Adrenal gland (tissue), 12 donors: ENCODE measurements around the gene MRPL11. TPM values are rescaled to one million over a fixed set of nuclear protein-coding genes. Genes with fewer than 3 reads are reported as not detected.

Experiments used
- DNase-seq, 7 donors: peaks; one replicate each; pipeline ENCODE4 v3.0.0-alpha.2; 2019 to 2020
- H3K27ac ChIP-seq, 5 donors: fragments of 200-600 bp; sonication (generic) in 4 of 5; 1 replicate in 3 of 5; 2 replicates in 2 of 5; pipeline versions ENCODE4 v1.5.1 to v1.8.0; 2016 to 2020; ENCODE audit warnings: mild to moderate bottlenecking in 1 of 5
- H3K27me3 ChIP-seq: fragments of 200-600 bp; 2 replicates; pipeline ENCODE4 v1.8.0; 2021
- H3K36me3 ChIP-seq, 2 donors: fragments of 200-600 bp; replicated peaks in 1 of 2; 1 replicate in 1 of 2; 2 replicates in 1 of 2; pipeline versions ENCODE4 v1.5.1 to v1.8.0; 2018 to 2022
- H3K4me1 ChIP-seq, 2 donors: fragments of 200-600 bp; replicated peaks in 1 of 2; 1 replicate in 1 of 2; 2 replicates in 1 of 2; pipeline versions ENCODE4 v1.5.1 to v1.8.0; 2018 to 2021
- H3K4me3 ChIP-seq, 4 donors: fragments of 200-600 bp; sonication (generic) in 3 of 4; one replicate each; pipeline ENCODE4 v1.5.1; 2016 to 2018
- H3K9me3 ChIP-seq, 3 donors: fragments of 200-600 bp; sonication (generic) in 1 of 3; replicated peaks in 1 of 3; 1 replicate in 2 of 3; 2 replicates in 1 of 3; pipeline versions ENCODE4 v1.5.1 to v1.8.0; 2016 to 2021
- CTCF ChIP-seq, 6 experiments: fragments of 450-650 bp in 4 of 6; fragments of 200-600 bp in 2 of 6; sonication (generic) in 1 of 6; IDR thresholded peaks; 1 replicate in 5 of 6; 2 replicates in 1 of 6; pipeline versions ENCODE4 v1.5.1 to v1.8.0; 2016 to 2021; ENCODE audit warnings: antibody characterized with exemption in 6 of 6, mild to moderate bottlenecking in 2 of 6, moderate library complexity in 1 of 6
- POLR2A ChIP-seq, 2 donors: fragments of 450-650 bp; IDR thresholded peaks; one replicate each; pipeline ENCODE4 v1.6.1; 2017; ENCODE audit warnings: antibody characterized with exemption in 2 of 2, mild to moderate bottlenecking in 2 of 2, moderate library complexity in 1 of 2
- WGBS, 4 donors: extraction: QIAGEN DNeasy Blood & Tissue Kit in 2 of 4; methylation state at CpG; one replicate each; pipeline versions ENCODE4 v1.1.5 to v1.1.7; 2013 to 2017; 5-methylcytosine and 5-hydroxymethylcytosine counted together
- intact Hi-C, 2 donors: fragments of 100-400 bp; cut with DNase I; formaldehyde crosslinking; loops; one replicate each; pipeline versions ENCODE4 v1.14.1 to v1.15.0; 2022 to 2023
- polyA plus RNA-seq, 3 donors: library from polyadenylated mRNA; stranded (reverse); fragments of 200-250 nt in 2 of 3; fragments of 350-450 nt in 1 of 3; fragmentation: Illumina TruSeq in 1 of 3; extraction: RNeasy Lipid Tissue Mini Kit (QIAGEN cat#74804) in 1 of 3; gene quantifications; one replicate each; pipeline ENCODE4 v1.2.3, GENCODE V29; 2013 to 2014
- total RNA-seq, 9 donors: library from RNA; depleted of rRNA in 4 of 9; stranded (reverse); fragments of >200 nt in 4 of 9; fragments of 120-200 nt in 1 of 9; fragmentation: NEBNext Ultra II Directional in 1 of 9; extraction: Animal tissue kit (Norgen Biotek cat#: 25700) in 1 of 9; gene quantifications; one replicate each; pipeline versions ENCODE4 v1.1.0 to v1.2.4, GENCODE V29; 2013 to 2023
- donor health status: healthy with polysubstance abuse.
- donor health status: Bipolar disorder and iron deficiency.
- donor health status: DM: yes; HTN: yes; CAD: no.
- donor health status: DM: no; HTN: no; CAD: no.
- donor health status: DM: no; HTN: no; CAD: no.
- donor health status: DM: yes; HTN: yes; CAD: no.

The MRPL11 gene
- total and polyA plus RNA-seq, 12 donors = 22.3 to 53.8 (median 32.7) TPM

GRCh38 chr11:66411323-66411722 lies 27.3 kb downstream of the MRPL11 start:
- intact Hi-C loops = no loop called here
- Histone ChIP-seq H3K27me3 (peaks cover 6% of the 10 kb centered on the region), H3K4me1 (peaks cover 0 to 6% of the 10 kb centered on the region in 2 donors), H3K9me3 (no peaks in the 10 kb centered on the region), H3K4me3 (no peak overlapping the region), H3K27ac (no peak overlapping the region), H3K36me3 (no peaks in the 10 kb centered on the region)
- no peak for TF ChIP-seq CTCF (IDR thresholded peaks at IDR 0.05)
- TF ChIP-seq POLR2A (IDR thresholded peaks at IDR 0.05) = no peak
- WGBS, 4 donors = 68 to 88% (median 76%) methylated on average over 3 to 4 of the region's 4 CpGs
- DNase-seq = no peak

- intact Hi-C loops = no loop called here
- Histone ChIP-seq H3K4me1 (peaks cover 0 to 6% of the 10 kb centered on the region in 2 donors), H3K36me3 (no peaks in the 10 kb centered on the region), H3K9me3 (no peaks in the 10 kb centered on the region), H3K4me3 (no peak overlapping the region), H3K27me3 (peaks cover 6% of the 10 kb centered on the region), H3K27ac (no peak overlapping the region)
- no peak for TF ChIP-seq POLR2A (IDR thresholded peaks at IDR 0.05)
- TF ChIP-seq CTCF (IDR thresholded peaks at IDR 0.05) = no peak
- 59 to 79% (median 70%) methylated on average over 3 to 12 of the region's 12 CpGs for WGBS, 4 donors
- DNase-seq = no peak
Observed at GRCh38 chr11:66410191-66410590, 28.5 kb downstream of the MRPL11 start.

- H3K27ac ChIP-seq = peak overlapping the region in 1 of 5 donors; percentile 40
- no peaks in the 10 kb centered on the region for H3K9me3 ChIP-seq
- peaks cover 0 to 6% of the 10 kb centered on the region in 2 donors for H3K4me1 ChIP-seq
- whole genome bisulfite sequencing, 4 donors = 24 to 60% (median 39%) methylated on average over 5 to 14 of the region's 15 CpGs
- DNase-seq = no peak
- no peak for TF ChIP-seq POLR2A (IDR thresholded peaks at IDR 0.05)
- TF ChIP-seq CTCF (IDR thresholded peaks at IDR 0.05) = no peak
- H3K36me3 ChIP-seq = no peaks in the 10 kb centered on the region
- no peak overlapping the region for H3K4me3 ChIP-seq
- intact Hi-C loops = loop anchor here in 1 of 2 donors (2.0 to 5.0 kb wide), 2 partner anchors 20 to 268 kb away; partner anchors contain the start of gene RBM4B
- H3K27me3 ChIP-seq = peaks cover 6% of the 10 kb centered on the region
Observed at GRCh38 chr11:66409226-66409625, 29.4 kb downstream of the MRPL11 start.

GRCh38 chr11:66408488-66409214 lies 30.0 kb downstream of the MRPL11 start:
- Histone ChIP-seq H3K9me3 (no peaks in the 10 kb centered on the region), H3K4me1 (peaks cover 0 to 6% of the 10 kb centered on the region in 2 donors), H3K36me3 (no peaks in the 10 kb centered on the region), H3K27me3 (peaks cover 6% of the 10 kb centered on the region), H3K4me3 (peak overlapping the region in 1 of 4 donors; percentile 20), H3K27ac (peak overlapping the region in 1 of 5 donors; percentile 40)
- TF ChIP-seq CTCF (IDR thresholded peaks at IDR 0.05) (peak; percentile 99 to 100 (median 100)), POLR2A (IDR thresholded peaks at IDR 0.05) (no peak)
- DNase-seq = peak; percentile 83 to 93 (median 87)
- intact Hi-C loops = loop anchor here in 1 of 2 donors (2.0 to 5.0 kb wide), 2 partner anchors 20 to 269 kb away; partner anchors contain the start of gene RBM4B
- 0 to 2% (median 1%) methylated on average over 13 to 63 of the region's 63 CpGs for WGBS, 4 donors
